ENCODE data around the gene MROH9.

The MROH9 gene

GRCh38 chr1:171084870-171085269 is 149.5 kb downstream of the MROH9 start:
- ChIA-PET POLR2A (no interaction called here), CTCF (no interaction called here)
- Histone ChIP-seq H3K36me3 (ENCODE audit: control insufficient read depth in 2 of 2, insufficient read depth in 1 of 2, low read length in 2 of 2) (no peaks in the 10 kb centered on the region), H3K9me3 (ENCODE audit: control insufficient read depth, insufficient read depth, low read depth, low read length) (no peaks in the 10 kb centered on the region), H3K27ac (ENCODE audit: extremely low read depth, low read depth, low read length) (no peak overlapping the region), H3K4me3 (ENCODE audit: low read depth, low read length) (no peak overlapping the region), H3K4me1 (ENCODE audit: control insufficient read depth, insufficient read depth, low read length) (no peaks in the 10 kb centered on the region)
- no peak for TF ChIP-seq HOXA7 (CRISPR knock-in tag; IDR thresholded peaks at IDR 0.05; ENCODE audit: borderline replicate concordance)
- TF ChIP-seq ZBTB7A (tag by site-specific recombination; IDR thresholded peaks at IDR 0.05; ENCODE audit: low read depth), result no peak
- no peak for TF ChIP-seq ZNF423 (tag by site-specific recombination; IDR thresholded peaks at IDR 0.05)
- TF ChIP-seq ZNF350 (tag by site-specific recombination; IDR thresholded peaks at IDR 0.05), result no peak
- TF ChIP-seq ZNF324 (tag by site-specific recombination; IDR thresholded peaks at IDR 0.05), result no peak
- TF ChIP-seq GLIS1 (tag by site-specific recombination; IDR thresholded peaks at IDR 0.05), result no peak
- TF ChIP-seq ZNF202 (tag by site-specific recombination; IDR thresholded peaks at IDR 0.05; ENCODE audit: borderline replicate concordance), result no peak

GRCh38 chr1:171087896-171088295 is 152.6 kb downstream of the MROH9 start:
- H3K27ac ChIP-seq (ENCODE audit: extremely low read depth, low read depth, low read length), result no peak overlapping the region
- H3K36me3 ChIP-seq (ENCODE audit: control insufficient read depth in 2 of 2, insufficient read depth in 1 of 2, low read length in 2 of 2), result no peaks in the 10 kb centered on the region

More at GRCh38 chr1:171087896-171088295, 152.6 kb downstream of the MROH9 start:
- ChIA-PET CTCF (no interaction called here), POLR2A (no interaction called here)
- no peaks in the 10 kb centered on the region for H3K9me3 ChIP-seq (ENCODE audit: control insufficient read depth, insufficient read depth, low read depth, low read length)
- H3K4me1 ChIP-seq (ENCODE audit: control insufficient read depth, insufficient read depth, low read length), result no peaks in the 10 kb centered on the region
- no peak for TF ChIP-seq SP2 (tag by site-specific recombination; IDR thresholded peaks at IDR 0.05)
- no peak for TF ChIP-seq ZNF658 (tag by site-specific recombination; IDR thresholded peaks at IDR 0.05)
- TF ChIP-seq ZBTB6 (tag by site-specific recombination; IDR thresholded peaks at IDR 0.05), result no peak
- no peak for TF ChIP-seq ZNF114 (tag by site-specific recombination; IDR thresholded peaks at IDR 0.05)
- no peak for TF ChIP-seq ZBTB7A (tag by site-specific recombination; IDR thresholded peaks at IDR 0.05; ENCODE audit: low read depth)
- TF ChIP-seq PRDM1 (tag by site-specific recombination; IDR thresholded peaks at IDR 0.05), result no peak
- no peak for TF ChIP-seq GLIS2 (tag by site-specific recombination; IDR thresholded peaks at IDR 0.05)
- TF ChIP-seq ZNF184 (tag by site-specific recombination; IDR thresholded peaks at IDR 0.05), result no peak
- TF ChIP-seq ZNF521 (tag by site-specific recombination; IDR thresholded peaks at IDR 0.05), result no peak
- no peak for TF ChIP-seq ZNF239 (tag by site-specific recombination; IDR thresholded peaks at IDR 0.05)
- TF ChIP-seq ZNF677 (tag by site-specific recombination; IDR thresholded peaks at IDR 0.05), result no peak
- TF ChIP-seq ZBTB17 (tag by site-specific recombination; IDR thresholded peaks at IDR 0.05), result no peak
- no peak for TF ChIP-seq ZNF18 (tag by site-specific recombination; IDR thresholded peaks at IDR 0.05)
- TF ChIP-seq ZNF155 (tag by site-specific recombination; IDR thresholded peaks at IDR 0.05), result no peak
- TF ChIP-seq ZNF354C (tag by site-specific recombination; IDR thresholded peaks at IDR 0.05; ENCODE audit: borderline replicate concordance, low read depth), result no peak
- TF ChIP-seq ZNF548 (tag by site-specific recombination; IDR thresholded peaks at IDR 0.05), result no peak
- no peak for TF ChIP-seq PBX3 (CRISPR knock-in tag; IDR thresholded peaks at IDR 0.05)
- TF ChIP-seq ZNF175 (tag by site-specific recombination; IDR thresholded peaks at IDR 0.05), result no peak
- TF ChIP-seq ZNF133 (tag by site-specific recombination; IDR thresholded peaks at IDR 0.05), result no peak
- no peak for TF ChIP-seq PRDM2 (tag by site-specific recombination; IDR thresholded peaks at IDR 0.05; ENCODE audit: borderline replicate concordance)
- no peak overlapping the region for H3K4me3 ChIP-seq (ENCODE audit: low read depth, low read length)

Measured in HEK293 (cell line).